Glomerular endothelial cell (primary cell): ENCODE measurements around the gene PSKH1. TPM values are rescaled to one million over a fixed set of nuclear protein-coding genes. Genes with fewer than 3 reads are reported as not detected.

Experiments
- DNase-seq: peaks from one replicate; pipeline ENCODE4 v3.0.0-alpha.2; 2011; ENCODE audit warnings: low read depth, low spot score; ENCODE audit errors: extremely low read depth
- total RNA-seq: library from RNA; depleted of rRNA; stranded (reverse); fragments of >200 nt; gene quantifications from 2 replicates; pipeline ENCODE4 v1.2.3, GENCODE V29; 2015

PSKH1 gene
- total RNA-seq, 1 donor from 2014 or later = 36.7 TPM

DNA sequence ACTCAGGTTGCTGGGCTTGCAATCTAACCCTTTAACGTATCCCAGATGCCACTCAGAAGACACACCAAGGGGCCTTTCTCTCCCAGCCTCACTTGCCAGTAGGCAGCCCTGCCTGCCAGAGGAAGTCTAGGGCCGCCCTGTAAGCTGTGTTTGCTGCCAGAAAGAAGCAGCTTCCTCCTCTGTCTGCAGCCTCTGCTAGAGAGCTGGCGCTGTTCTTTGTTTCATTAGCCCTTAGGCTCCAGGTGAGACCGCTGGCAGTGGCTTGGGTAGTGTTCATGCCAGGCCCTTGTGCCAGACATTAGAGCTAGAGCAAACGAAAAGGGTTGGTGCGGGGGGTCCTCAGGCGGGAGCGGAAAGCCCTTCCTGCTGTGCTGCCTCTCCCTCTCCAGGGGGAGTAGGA is 29.7 kb downstream of the PSKH1 start:
- DNase-seq = no peak

DNA sequence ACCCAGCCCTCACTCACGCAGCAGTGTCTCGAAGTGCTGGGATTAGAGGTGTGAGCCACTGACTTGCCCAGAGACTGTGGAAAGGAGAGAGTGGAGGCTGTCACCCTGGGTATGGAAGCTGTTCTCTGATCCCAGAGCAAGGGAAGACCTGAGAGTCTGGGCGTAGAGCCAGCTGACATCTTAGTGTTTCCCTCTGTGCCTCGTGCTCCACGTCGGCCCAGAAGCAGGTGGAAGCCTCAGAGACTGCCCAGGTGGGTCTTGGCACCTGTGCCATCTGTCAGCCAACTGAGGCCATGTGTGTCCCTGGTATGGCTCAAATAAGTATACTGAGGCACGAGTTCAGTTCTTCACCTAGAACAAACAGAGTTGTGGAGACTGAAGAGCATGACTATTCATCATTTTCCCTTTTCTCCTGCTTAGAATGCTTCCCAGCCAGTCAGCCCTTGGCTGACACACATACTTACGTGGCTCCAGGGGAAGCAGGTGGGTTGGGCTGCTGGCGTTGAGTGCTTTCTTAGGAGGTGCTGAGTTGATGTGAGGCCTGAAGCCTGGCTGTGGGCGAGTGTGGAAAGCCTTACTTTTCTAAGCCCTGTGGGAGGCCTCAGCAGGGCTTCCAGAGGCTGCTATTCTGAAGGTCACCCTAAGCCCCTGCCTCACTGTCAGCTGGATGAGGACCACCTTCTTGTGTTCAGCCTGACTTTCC is 30.5 kb downstream of the PSKH1 start:
- DNase-seq = no peak

DNA sequence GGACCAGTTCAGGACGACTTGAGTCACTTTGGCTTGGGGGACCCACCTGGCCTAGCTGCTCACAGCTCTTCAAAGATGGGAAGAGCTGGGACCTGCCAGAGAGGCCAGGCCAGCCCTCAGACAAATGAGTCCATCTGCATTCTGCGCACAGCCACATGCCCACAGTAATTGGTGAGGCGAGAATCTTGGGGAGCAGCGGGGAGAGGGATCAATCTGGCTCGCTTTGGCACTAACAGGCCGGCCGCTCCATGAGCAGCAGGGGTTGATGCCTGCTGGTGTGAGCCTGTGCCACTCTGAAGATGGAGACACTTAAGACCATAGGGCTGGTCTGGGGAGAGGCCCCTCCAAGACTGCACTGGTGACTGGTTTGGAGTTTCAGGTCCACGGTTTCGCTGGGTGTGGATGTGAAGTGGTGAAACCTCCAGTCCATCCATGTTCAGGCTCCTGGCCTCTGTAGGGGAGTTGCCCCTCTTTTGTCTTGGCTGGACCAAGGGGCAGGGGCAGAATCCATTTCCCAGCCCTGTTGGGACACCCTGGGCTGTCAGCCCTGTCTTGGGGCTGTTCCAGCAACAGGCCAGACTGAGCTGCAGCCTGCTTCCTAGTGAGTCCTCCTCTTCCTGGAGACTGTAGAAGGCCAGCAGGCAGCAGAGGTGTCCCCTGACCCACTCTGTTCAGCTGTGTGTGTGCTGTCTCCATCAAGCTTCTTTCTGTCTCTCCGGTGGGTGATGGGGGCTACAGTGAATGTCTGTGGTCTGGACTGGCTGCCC is 31.3 kb downstream of the PSKH1 start:
- DNase-seq = no peak

DNA sequence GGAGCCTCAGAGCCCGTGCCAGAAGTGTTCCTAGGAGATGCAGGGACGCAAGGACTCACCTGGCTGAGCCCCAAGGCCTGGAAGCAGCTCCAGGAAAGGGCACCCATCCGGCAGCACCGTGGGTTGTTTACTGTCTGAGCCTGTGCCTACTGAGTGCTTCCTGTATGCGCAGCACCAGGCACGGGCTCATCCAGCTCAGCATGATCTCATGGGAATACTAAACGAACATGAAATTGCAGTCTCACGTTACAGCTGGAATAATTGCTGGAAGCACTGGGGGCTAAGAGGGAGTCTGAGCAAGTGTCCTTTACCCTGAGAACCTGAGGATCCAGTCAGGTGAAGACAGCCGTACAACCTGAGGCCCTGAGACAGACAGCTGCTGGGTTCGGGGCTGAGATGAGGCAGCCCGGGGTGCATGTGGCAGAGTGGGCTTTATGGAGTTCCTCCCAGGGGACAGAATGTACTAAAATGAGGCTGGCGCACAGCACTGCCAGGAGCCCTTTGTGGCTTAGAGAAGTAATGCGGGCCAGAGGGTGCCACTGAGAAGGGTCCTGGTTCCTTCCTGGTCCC is 33.2 kb downstream of the PSKH1 start:
- peak; percentile 39 for DNase-seq

DNA sequence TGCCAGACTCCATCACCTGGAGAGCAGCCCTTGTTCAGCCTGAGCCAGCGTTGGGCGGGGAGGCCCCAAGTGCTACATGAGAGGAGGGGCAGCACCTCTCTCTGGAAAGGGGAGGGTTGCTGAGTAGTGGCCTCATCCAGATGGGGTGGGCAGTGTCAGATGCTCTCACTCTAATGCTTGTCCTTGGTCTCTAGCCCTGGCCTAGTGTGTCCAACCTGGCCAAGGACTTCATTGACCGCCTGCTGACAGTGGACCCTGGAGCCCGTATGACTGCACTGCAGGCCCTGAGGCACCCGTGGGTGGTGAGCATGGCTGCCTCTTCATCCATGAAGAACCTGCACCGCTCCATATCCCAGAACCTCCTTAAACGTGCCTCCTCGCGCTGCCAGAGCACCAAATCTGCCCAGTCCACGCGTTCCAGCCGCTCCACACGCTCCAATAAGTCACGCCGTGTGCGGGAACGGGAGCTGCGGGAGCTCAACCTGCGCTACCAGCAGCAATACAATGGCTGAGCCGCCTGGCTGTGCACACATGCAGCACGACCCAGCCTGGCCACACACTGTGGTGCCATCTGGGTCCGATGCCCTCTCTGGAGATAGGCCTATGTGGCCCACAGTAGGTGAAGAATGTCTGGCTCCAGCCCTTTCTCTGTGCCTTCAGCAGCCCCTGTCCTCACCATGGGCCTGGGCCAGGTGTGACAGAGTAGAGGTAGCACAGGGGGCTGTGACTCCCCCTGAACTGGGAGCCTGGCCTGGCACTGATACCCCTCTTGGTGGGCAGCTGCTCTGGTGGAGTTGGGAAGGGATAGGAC is 34.3 kb downstream of the PSKH1 start:
- no peak for DNase-seq

DNA sequence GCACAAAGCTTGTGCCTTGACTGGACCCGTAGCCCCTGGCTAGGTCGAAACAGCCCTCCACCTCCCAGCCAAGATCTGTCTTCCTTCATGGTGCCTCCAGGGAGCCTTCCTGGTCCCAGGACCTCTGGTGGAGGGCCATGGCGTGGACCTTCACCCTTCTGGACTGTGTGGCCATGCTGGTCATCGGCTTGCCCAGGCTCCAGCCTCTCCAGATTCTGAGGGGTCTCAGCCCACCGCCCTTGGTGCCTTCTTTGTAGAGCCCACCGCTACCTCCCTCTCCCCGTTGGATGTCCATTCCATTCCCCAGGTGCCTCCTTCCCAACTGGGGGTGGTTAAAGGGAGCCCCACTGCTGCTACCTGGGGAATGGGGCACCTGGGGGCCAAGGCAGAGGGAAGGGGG is 35.1 kb downstream of the PSKH1 start:
- DNase-seq = no peak

DNA sequence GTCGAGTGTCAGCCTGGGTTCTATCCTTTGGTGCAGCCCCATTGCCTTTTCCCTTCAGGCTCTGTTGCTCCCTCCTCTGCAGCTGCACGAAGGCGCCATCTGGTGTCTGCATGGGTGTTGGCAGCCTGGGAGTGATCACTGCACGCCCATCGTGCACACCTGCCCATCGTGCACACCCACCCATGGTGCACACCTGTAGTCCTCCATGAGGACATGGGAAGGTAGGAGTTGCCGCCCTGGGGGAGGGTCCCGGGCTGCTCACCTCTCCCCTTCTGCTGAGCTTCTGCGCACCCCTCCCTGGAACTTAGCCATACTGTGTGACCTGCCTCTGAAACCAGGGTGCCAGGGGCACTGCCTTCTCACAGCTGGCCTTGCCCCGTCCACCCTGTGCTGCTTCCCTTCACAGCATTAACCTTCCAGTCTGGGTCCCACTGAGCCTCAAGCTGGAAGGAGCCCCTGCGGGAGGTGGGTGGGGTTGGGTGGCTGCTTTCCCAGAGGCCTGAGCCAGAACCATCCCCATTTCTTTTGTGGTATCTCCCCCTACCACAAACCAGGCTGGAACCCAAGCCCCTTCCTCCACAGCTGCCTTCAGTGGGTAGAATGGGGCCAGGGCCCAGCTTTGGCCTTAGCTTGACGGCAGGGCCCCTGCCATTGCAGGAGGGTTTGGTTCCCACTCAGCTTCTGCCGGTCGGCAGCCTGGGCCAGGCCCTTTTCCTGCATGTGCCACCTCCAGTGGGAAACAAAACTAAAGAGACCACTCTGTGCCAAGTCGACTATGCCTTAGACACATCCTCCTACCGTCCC is 35.7 kb downstream of the PSKH1 start:
- no peak for DNase-seq

DNA sequence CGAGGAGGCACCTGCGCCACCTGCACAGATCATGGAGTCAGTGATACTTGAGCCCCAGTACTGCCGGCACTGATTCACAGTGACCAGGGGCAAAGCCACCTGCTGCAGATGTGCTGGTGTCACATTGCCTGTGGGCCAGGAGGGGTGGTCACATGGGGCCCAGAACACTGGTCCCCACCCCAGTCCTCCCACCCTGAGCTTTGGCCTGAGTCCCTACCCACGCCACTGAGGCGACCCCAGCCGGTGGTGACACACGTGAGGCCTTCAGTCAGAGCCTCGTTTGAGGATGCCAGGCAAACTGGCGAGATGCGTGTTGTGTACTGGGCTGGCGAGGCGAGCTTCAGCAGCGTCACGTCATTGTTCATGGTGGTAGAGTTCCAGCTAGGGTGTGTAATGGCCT is 37.1 kb downstream of the PSKH1 start:
- no peak for DNase-seq

DNA sequence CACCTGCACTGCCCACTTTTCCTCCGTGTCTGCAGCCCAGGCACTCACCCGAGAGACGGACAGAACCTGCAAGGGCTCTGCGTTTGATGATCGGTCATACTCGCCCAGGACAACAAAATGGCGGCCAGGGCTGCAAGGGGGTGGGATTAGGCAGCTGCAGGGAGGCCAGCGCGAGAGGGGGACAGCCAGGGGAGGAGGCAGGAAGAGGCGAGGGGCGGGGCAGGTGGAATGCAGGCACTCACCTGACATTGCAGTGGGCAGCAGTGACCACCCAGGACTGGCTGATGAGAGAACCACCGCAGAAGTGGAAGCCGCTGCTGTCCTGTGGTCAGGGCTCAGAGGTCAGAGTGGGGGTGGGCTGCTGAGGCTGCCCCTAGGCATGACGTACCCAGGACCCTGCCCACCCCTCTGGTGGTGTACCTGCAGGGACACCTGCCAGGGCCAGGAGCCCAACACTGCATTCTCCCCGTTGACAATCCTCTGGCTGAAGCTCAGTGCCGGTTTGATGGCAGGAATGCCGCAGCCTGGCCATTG is 37.7 kb downstream of the PSKH1 start:
- no peak for DNase-seq

DNA sequence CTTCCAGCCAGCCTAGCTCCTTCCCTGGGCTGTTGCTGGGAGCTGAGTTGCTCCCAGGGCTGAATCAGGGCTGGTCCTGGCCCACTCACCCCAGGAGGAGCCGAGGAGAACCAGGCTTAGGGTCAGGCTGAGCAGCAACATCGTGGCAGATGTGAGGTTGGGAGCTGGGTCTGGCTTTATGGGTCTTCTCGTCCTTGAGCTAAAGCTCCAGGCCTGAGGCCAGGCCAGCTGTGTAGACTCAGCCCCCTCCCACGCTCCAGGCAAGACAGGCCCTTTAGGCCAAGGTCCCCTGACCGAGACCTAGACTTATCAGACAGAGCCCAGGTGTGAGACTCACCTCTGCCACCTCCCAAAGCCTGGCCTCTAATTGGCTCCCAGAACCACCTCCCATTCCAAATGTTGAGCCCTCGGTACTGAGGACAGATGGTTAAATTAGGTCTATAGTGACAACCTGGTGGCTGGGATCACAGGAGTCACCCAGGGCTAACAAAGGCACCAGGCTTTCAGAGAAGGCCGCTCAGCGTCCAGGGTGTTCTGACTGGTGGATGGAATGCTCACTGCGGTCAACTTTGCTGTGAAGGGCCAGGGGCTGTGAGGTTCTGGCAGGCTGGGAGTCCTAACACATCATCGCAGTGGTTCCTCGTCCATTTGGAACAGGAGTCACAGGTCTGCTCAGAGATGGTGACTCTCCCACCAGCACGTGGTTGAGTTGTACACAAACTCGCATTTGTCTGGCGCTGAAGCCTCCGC is 38.8 kb downstream of the PSKH1 start, which contains the start of gene CTRL:
Gene CTRL, minus strand, starts transcription at position 151 of the 750 bp plus-strand sequence. Its CDS starts 10 bp downstream, at position 141.
- no peak for DNase-seq

DNA sequence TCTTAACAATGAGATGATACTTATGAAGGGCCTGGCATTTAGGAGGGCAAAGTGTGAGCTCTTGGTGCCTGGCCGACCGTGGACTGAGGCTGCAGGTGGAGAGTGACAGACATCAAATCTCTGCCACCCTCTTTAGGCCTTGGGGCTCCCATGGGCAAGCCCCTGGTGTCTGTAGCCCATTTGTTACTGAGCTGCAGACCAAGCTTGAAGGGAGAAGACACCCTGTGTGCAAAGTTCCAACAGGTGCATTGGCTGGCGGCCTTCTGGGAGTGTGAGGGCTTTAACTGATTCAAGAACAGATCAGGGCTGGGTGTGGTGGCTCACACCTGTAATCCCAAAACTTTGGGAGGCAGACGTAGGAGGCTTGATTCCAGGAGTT is 39.4 kb downstream of the PSKH1 start:
- no peak for DNase-seq

DNA sequence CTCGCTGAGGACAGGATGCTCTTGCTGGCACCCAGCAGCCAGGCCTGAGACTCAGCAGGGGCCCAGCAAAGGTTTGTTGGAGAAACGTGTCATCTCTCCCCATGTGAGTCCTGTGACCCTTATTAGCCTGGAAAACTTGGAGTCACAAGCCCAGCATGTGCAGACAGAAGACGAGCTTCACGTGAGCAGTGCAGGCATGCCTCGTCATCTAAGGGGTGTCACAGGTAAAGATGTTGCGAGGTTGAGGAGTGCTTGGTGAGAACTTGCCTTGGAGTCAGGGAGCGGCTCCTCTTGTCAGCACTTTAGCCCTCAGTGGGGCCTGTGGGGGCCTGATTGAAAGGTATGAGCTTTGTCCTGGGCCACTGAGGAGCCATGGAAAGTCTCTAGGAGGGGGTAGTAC is 40.8 kb downstream of the PSKH1 start:
- no peak for DNase-seq

DNA sequence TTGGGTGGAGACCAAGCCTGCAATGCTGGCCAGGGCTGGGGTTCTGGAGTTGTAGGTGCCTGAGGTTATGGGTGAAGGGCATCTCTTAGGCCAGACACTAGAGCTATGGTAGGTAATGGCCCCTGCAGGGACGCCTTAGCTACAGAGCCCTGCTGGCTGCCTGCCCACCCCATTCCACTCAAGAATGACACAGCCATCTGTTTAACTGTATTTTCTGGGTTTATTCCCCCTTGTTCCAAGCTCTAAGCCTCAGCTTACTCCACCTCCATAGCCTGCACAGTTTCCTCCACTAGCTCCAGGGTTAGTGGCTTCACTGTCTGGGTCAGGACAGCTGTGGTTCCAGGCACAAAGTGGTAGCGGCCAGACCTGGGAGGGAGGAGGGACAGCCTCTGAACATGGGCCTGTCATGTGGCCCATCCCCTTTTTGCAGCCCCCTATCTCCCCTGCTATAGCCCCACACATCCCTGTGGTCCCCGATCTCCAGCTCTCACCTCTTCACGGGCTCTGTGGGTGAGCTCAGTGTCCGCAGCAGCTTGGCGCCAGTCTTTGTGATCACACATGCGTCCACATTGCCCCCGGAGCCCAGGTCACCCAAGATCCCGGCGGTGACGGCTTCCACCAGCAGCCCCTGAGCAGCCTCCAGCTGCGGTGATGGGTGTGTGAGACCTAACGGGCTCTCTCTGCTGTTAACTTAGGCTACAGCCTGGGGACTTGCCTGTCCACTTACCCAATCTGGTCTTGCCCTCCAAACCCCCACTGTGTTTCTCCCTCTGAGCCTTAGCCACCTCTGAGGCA is 41.4 kb downstream of the PSKH1 start:
- DNase-seq = no peak

DNA sequence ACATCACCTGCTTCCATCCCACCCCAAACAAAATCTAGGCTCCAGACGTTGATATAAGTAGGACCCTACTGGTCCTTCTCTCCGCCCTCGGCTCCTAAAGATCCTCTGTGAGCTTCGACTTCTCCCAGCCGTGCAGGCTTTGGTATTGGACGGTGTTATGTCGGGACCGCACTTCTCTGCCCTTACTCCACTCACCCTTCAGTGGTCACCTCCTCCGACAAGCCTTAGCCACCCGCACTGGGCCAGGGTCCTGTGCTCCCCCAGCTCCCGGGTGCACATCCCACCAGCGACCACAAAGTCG is 42.0 kb downstream of the PSKH1 start:
- no peak for DNase-seq

DNA sequence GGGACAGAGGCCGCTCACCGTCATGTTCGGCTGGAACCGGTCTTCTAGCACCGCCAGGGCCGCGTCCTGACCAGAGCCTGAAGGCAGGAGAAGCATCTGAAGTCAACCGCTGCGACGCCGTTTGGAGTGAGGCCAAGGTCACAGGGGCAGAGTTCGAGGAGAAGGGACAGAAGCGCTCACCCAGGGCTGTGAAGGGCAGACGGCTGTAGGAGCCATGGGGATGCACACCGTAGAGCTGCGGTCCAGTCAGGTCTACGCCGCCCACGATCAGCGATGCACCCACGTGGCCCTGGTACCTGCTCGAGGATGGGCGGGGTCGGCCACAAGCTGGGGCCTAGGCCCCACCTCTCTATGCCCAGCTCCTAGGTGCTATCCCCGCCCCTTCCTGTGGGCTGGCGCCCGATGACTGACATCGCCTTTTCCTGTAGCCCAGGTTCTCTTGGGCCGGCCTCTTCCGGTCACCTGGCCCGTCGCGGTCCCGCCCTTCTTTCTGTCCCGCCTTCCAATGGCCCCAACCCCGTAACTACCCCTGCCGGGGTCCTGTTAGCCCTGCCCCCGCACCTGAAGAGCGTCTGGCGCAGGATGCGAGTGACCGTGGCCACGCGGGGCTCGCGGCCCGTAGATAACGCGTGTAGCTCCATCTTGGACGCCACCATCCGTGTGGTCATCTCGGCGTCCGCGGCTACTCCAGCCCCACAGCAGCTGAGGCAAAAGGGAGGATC is 42.5 kb downstream of the PSKH1 start:
- no peak for DNase-seq

DNA sequence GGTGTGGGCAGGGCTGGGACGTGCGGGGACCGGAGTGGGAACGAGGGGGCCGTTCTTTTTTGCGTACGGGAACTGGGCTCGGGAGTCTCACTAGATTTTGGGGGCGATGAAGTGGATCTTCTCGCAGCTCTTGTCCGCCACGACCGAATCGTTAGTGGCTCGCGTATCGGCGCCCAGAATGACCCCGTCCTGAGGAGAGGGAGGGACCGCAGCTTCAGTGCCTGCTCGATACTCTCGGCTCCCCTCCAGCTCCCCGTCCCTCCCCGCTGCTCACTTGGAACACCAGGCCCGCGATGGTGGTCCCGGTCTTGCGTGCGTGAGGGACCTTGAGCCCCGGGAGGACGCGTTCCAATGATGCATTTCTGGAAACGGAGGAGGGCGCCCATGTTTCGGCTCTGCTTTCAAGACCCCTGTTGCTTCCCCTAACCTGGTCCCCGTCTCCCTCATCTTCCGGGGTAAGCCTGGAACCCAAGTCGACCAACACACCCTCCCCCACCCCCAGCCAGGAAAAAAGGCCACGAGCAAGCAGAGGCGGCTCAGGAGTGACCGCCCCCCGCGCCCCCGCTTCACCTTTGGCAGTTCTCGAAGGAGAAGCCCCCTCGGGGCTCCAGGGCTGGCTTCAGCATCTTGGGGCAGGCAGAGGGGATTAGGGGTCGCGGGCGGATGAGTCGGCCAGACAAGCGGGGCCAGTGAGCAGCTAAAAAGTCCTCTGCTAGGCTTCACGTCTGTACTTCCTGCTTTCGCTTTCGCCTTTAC is 43.2 kb downstream of the PSKH1 start, which contains the start of gene PSMB10:
Gene PSMB10, minus strand, starts transcription at position 727 of the 756 bp plus-strand sequence. Its CDS starts 101 bp downstream, at position 626.
- no peak for DNase-seq

DNA sequence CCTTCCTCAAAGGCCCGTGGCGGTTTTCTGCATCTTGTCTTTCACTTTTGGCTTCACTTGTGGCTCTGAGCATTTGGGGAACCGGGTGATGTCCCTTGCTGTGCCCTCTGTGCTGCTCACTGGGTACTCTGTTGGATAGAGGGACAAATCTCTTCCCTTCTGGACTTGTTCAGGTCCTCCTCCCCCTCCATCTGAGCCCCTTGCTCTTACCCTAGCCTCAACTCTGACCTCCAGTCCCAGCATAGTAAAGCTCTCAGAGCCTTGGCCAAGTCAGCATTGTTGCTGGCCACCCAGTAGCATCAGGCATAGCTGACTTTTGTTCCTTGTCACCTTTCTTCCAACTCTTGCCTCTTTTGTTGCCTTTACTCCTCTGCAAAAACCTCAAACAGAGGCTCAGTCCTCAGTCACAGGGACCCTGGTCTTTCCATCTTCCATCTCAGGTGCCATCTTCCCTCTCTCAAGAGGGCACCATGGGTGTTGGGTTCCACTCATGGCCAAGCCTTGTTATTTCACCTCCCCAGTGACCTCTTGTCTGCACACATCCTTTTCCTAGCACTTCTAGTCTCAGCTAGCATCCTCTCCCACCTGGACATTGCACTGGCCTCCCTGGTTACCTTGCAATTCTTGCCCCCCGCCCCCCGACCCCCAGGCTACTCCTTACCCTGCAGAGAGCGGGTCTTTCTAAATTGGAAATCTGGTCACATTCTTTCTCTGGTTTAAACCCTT is 44.0 kb downstream of the PSKH1 start:
- DNase-seq = no peak
